SKM-1 (cell line): Measurements from ENCODE around the gene TMEM120B.
A peak's percentile ranks its signal among the peaks of the same experiment; 100 is the strongest.

Experiments
- DNase-seq: peaks from one replicate; lab custom pipeline; 2025; ENCODE audit not compliant: unreplicated experiment; lab: John Stamatoyannopoulos, UW

Gene TMEM120B

DNA sequence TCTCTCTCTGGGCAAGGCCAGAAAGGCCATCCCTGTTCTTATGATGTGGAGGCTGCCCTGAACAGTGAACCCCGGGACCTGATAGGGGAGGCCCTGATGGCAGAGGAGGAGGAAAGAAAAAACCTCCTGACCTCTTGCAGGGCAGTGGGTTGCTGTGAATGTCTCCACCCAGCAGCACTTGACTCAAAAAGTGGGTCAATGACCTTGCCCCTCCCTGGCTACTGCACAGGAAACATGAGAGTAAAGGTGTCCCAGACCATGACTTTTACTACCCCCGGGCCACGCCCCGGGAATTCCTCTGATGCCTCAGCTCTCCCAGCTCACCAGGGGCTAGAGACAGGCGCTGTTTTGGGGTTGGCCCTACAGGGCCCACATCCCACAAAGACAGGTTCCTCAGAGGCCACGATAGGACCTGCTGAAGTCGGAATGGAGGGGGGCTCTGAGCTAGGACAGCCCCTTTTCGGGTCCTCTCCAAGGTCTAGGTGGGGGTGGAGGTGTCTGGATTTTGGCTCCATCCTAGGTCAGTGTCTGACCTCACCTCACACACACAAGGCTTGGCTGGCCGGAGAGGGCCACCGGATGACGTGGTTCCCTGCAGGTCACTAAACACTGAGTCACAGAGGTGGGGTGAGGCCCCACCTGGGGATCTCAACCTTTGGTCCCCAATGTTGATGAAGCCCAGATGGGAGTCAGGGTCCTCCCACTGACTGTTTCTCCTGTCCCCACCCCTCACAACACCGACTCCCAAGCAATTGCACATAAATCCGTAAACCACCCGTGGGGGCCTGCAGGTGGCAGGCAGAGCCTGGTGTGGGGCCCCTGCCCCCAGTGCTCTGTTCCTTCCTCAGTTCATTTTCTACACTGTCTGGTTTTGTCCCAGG, 79.4 kb downstream of the TMEM120B start:
- no peak for DNase-seq

GRCh38 chr12:121792607-121793439, 80.3 kb downstream of the TMEM120B start:
- DNase-seq, result no peak

DNA sequence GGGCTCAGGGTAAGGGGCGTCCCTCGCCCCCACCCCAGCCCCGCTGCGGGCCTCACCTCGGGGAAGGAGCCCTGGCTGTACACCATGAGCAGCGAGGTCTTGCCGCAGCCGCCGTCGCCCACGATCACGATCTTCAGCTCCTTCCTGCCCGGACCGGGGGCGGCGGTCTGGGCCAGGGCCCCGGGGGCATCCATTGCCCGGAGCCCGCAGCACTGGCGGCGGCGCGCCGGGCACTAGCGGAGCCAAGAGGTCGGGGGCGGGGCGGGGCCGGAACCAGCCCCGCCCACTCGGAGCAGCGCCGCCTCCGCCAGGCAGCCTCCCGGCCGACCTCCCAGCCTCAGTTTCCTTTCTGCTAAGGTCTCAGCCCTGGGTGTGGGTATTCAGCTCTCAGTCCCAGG, 80.9 kb downstream of the TMEM120B start, which contains the start of gene RHOF:
Gene RHOF (minus strand): TSS at position 249 of the 398 bp plus-strand sequence. CDS start 55 bp downstream, at position 194.
- no peak for DNase-seq

DNA sequence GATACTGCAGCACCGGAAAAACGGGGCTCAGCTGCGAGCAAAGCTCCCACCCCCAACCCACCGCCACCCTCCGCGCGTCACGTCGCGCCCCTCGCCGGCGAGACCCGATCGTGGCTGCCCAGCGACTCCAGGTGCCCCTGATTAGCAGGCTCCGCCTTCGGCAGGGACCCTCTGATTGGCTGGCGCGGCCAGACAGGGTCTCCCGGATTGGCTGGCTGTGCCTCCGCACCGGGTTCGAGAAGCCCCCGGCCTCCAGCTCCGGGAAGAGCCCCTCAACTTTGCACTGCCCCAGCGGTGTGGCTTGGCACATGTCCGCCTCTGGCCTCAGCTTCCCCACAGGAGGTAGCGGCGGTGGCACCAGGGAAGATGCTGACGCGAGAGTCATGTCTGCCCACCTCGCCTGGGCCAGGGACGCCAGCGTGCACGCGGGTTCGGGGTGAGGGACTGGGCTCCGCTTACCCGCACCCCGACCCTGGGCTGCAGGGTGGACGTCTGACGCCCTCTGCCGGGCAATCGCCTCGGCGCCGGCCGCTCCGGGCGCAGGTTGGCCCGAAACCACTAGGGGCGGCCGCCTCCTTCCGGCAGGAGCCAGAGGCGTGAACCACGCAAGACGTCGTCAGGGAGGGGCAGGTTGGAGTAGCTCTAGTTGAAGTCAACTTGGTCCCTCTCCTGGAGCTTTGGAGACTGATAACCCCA, 81.4 kb downstream of the TMEM120B start:
- DNase-seq, result peak; percentile 51

DNA sequence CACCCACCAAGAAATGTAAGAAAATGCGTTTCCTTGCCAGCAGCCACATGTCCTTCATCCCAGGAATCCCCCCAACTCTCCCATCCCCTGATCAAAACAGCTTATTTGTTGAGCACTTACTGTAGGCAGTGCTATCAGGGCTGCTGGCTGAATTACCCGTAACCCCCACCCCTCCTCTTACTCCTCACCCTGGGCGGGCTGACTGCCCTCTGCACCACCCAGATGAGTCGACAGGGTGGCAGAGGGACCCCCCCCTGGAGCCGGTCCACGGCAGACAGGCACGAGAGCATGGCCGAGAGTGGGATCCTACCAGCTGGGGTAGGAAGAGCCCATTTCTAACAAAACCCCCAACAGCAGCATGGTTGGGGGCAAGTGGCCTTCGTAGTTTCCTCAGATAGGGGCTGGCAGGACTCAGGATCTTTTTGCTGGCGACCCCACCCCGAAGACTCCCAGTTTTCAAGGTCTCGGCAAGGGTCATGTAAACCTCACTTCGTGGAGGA, 82.0 kb downstream of the TMEM120B start:
- no peak for DNase-seq

GRCh38 chr12:121795034-121795968, 82.7 kb downstream of the TMEM120B start:
- no peak for DNase-seq

DNA sequence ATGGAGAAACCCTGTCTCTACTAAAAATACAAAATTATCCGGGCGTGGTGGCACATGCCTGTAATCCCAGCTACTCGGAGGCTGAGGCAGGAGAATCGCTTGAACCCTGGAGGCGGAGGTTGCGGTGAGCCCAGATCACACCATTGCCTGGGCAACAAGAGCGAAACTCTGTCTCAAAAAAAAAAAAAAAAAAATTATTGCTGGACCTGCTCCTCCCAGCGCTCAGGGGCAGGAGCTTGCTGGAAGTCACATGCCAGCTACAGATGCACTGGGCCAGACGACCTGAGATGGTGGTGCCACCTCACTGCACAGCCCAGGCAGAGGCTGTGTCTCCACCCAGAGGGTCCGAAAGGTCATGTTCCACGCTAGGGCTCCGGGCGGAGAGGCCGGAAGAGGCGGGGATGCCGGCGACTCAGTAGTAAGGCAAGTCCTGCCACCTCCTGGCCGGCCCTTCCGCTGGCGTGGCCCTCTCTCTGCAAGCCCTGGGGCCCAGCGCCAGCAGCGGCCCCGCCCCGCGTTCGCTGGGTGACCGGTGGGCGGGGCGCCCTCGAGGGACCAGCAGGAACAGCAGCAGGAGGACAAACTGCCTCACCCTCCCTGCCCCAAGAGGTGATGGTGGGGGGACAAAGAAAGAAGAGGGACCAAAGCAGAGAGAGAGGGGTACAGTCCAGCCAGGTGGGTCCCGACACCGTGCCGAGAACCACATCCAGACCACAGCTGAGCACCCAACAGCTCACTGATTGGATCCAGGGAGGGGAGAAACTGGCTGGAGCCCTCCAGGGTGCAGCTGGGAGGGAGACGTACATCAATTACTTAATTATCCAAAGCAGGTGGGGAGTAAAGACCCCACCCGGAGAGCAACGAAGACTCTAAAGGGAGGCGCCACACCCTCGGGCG, 84.6 kb downstream of the TMEM120B start:
- DNase-seq, result no peak

- no peak for DNase-seq
Observed at GRCh38 chr12:121797937-121798786, 85.6 kb downstream of the TMEM120B start.

- DNase-seq, result no peak
Observed at GRCh38 chr12:121798787-121799155, 86.2 kb downstream of the TMEM120B start.

GRCh38 chr12:121799156-121799841, 86.7 kb downstream of the TMEM120B start:
- no peak for DNase-seq

DNA sequence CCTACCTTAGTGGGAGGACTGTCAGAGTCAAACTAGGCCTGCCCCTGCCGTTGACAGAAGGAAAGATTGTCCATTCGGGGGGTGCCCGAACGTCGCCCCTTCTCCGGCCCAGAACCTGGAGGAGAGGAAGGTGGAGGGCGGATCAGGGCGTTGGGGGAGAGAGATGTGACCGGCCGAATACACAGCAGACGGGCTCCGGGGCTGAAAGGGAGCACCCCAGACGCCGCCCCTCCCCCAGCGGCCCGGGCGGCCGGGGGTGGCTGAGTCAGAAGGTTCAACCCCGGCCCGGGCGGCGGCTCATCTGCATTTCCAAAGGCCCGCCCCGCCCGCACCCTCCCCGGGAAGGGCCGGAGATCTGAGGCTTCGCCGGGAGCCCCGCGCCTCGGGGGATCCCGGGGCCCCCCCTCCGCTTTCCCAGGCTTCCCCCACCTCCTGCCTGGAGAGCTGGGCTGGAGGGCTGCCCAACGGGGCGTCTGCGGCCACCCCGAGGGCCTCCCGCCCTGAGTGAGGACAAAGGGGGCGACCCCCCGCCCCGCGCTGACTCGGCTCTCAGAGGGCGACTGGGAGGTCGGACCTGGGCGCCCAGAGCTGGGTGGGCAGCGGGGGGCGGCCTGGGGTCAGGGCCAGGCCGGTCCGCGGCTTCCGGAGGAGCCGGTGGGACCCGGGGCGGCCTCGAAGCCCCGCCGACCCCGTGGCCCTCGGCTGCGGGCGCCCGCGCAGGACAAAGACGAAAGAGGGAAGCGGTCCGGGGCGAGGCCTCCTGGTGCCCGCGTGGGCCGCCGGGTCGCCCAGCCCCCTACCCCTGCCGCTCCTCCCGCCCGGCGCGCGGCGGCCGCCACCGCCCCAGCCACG, 87.5 kb downstream of the TMEM120B start:
- no peak for DNase-seq

DNA sequence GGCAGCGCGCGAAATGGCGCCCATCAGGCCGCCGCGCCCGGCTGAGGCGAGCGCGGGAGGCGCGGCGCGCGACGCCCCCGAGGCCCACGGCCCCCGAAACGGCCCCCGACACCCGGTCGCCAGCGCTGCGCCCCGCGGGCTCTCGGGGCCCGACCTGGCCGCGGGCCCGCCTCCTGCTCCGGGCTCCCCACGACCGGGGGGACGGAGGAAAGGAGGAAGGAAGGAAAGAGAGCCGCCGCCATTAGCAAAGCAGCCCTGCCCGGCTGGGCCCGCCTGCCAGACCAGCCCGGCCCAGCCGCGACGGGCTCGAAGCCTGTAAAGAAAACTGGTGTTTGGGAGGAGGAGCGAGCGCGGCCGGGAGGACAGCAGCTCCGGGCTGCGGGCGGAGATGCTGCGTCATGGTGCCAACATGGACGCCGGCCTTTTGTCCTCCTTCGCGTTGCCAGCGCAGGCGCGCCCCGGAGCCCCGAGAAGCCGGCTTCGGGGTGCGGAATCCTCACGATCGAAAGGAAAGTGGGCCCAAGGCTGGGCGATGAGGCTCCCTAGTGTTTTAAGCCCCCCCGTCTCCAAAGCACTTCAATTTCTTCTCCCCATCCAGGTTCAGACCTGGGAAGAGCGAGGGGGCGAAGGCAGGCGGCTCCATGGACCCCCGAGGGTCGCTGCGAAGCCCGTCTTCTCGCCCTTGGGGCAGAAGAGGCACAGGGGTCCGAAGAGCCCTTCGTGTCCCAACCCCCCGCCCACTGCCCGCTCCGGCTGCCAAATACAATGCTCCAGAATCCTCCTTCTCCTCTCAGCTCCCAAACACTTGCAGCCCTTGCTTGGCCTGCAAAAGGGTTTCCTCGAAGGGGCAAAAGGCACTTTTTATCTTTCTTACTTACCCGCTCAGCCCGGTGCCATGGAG, 88.4 kb downstream of the TMEM120B start:
- DNase-seq, result no peak

GRCh38 chr12:121801595-121802484, 89.3 kb downstream of the TMEM120B start:
- no peak for DNase-seq

DNA sequence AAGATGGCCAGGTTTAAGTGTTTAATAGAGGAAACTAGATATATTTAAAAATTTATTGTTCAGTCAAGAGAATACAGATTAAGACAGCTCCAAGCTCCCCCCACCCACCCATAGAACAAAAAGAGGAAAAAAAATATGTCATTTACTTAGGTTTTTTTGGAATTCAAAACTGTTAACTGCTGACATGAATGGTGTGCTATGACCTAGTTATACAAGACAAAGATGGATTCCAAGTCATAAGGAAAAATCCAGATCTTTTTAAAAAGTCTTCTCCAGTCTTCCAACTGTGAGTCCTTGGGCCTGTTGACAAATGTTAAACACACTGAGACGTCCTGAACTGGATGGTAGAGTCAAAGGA, 89.9 kb downstream of the TMEM120B start:
- DNase-seq, result no peak
